ENCODE measurements around the gene SIRT3. TPM values are rescaled to one million over a fixed set of nuclear protein-coding genes. Genes with fewer than 3 reads are reported as not detected.

The SIRT3 gene
- total and polyA plus RNA-seq, 2 of the 13 experiments (the other 11 are each of a cell fraction or from before 2014, with no cell fraction given) = 15.1 to 18.2 TPM

- TF ChIP-seq ELF1 (CRISPR knock-in tag; IDR thresholded peaks at IDR 0.05) (peak; percentile 76), KDM5B (CRISPR knock-in tag; IDR thresholded peaks at IDR 0.05; ENCODE audit: borderline replicate concordance) (no peak), ZFY (CRISPR knock-in tag; IDR thresholded peaks at IDR 0.05) (peak; percentile 78), ZMYM4 (CRISPR knock-in tag; IDR thresholded peaks at IDR 0.05) (peak; percentile 52; the same call in 1 of the 2 replicates), ZNF143 (CRISPR knock-in tag; IDR thresholded peaks at IDR 0.05) (peak; percentile 93), PHF20 (CRISPR knock-in tag; IDR thresholded peaks at IDR 0.05) (peak; percentile 91), ZNF18 (CRISPR knock-in tag; IDR thresholded peaks at IDR 0.05; ENCODE audit: insufficient replicate concordance) (no peak), TAF1 (CRISPR knock-in tag; IDR thresholded peaks at IDR 0.05) (peak; percentile 71; the same call in 1 of the 2 replicates), TCF7 (IDR thresholded peaks at IDR 0.05; ENCODE audit: low read depth) (no peak), ZNF350 (CRISPR knock-in tag; IDR thresholded peaks at IDR 0.05; ENCODE audit: borderline replicate concordance, low read depth) (peak; percentile 34; the same call in 1 of the 2 replicates), GABPA (IDR thresholded peaks at IDR 0.05; ENCODE audit: low read depth, low read length) (peak; percentile 93), GABPA (CRISPR knock-in tag; IDR thresholded peaks at IDR 0.05; ENCODE audit: low read depth) (peak; percentile 88), TFE3 (CRISPR knock-in tag; IDR thresholded peaks at IDR 0.05) (peak; percentile 67; the same call in 1 of the 2 replicates), DMAP1 (CRISPR knock-in tag; IDR thresholded peaks at IDR 0.05) (peak; percentile 37), SUZ12 (IDR thresholded peaks at IDR 0.05; ENCODE audit: low read depth, low read length) (peak; percentile 54; the same call in 1 of the 2 replicates), ZNF317 (CRISPR knock-in tag; IDR thresholded peaks at IDR 0.05) (peak; percentile 68), MLLT10 (CRISPR knock-in tag; IDR thresholded peaks at IDR 0.05) (no peak), ZNF446 (CRISPR knock-in tag; IDR thresholded peaks at IDR 0.05) (no peak), IKZF1 (IDR thresholded peaks at IDR 0.05) (no peak), FOSL1 (CRISPR knock-in tag; IDR thresholded peaks at IDR 0.05; ENCODE audit: borderline replicate concordance) (no peak), ZSCAN9 (CRISPR knock-in tag; IDR thresholded peaks at IDR 0.05; ENCODE audit: borderline replicate concordance) (peak; percentile 31; the same call in 1 of the 2 replicates), SP1 (IDR thresholded peaks at IDR 0.05) (no peak), SP1 (CRISPR knock-in tag; IDR thresholded peaks at IDR 0.05) (peak; percentile 69), BORCS8-MEF2B (CRISPR knock-in tag; IDR thresholded peaks at IDR 0.05) (peak; percentile 57; the same call in 1 of the 2 replicates), TMF1 (CRISPR knock-in tag; IDR thresholded peaks at IDR 0.05; ENCODE audit: low read depth) (no peak), NFIB (CRISPR knock-in tag; IDR thresholded peaks at IDR 0.05; ENCODE audit: borderline replicate concordance) (no peak), ZNF292 (CRISPR knock-in tag; IDR thresholded peaks at IDR 0.05; ENCODE audit: borderline replicate concordance, low read depth) (no peak)
- TF ChIP-seq, protein P1, sequence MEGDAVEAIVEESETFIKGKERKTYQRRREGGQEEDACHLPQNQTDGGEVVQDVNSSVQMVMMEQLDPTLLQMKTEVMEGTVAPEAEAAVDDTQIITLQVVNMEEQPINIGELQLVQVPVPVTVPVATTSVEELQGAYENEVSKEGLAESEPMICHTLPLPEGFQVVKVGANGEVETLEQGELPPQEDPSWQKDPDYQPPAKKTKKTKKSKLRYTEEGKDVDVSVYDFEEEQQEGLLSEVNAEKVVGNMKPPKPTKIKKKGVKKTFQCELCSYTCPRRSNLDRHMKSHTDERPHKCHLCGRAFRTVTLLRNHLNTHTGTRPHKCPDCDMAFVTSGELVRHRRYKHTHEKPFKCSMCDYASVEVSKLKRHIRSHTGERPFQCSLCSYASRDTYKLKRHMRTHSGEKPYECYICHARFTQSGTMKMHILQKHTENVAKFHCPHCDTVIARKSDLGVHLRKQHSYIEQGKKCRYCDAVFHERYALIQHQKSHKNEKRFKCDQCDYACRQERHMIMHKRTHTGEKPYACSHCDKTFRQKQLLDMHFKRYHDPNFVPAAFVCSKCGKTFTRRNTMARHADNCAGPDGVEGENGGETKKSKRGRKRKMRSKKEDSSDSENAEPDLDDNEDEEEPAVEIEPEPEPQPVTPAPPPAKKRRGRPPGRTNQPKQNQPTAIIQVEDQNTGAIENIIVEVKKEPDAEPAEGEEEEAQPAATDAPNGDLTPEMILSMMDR (CRISPR knock-in tag; IDR thresholded peaks at IDR 0.05) = 0 out of 2 replicates have a peak, but pooled peaks have one; percentile 9
Measured at GRCh38 chr11:236774-237767, 929 bp upstream of the SIRT3 start, which contains the start of gene PSMD13 (continued).
